ENCODE results near the gene ATP13A1.

DNA sequence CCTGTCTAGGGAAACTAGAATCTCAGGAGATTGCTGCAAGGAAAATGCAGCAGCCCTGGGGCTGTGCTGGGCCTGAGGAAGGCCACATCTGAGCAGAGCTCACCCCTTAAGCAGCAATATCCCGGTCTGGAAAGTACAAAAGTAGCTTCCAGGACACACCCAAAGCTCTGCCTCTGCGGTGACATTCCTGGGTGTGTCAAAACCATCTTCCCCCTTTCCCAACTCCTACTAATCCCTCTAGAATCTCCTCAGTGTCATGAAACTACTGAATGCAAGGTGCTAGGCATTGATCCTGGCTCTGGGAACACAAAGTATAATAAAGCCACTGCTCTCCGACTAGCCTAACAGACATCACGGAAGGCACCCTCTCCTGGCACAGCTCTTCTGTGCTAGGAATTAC, 50.0 kb downstream of the ATP13A1 start:
- TF ChIP-seq POLR2A (IDR thresholded peaks at IDR 0.05; ENCODE audit: low read length) (no peak), GATA1 (IDR thresholded peaks at IDR 0.05; ENCODE audit: low read depth, low read length) (no peak)

Measured in erythroblast (primary cell).